Measurements from ENCODE around the gene KLC1.

Gene KLC1

GRCh38 chr14:103743691-103744090, 114.7 kb downstream of the KLC1 start:
- no peaks in the 10 kb centered on the region for H3K79me2 ChIP-seq (ENCODE audit: control insufficient read depth, low read length)

GRCh38 chr14:103744621-103745395, 115.8 kb downstream of the KLC1 start:
- Histone ChIP-seq H3K79me2 (ENCODE audit: control insufficient read depth, low read length) (no peaks in the 10 kb centered on the region), H4K20me1 (ENCODE audit: control insufficient read depth, insufficient read depth, low read depth, low read length) (no peaks in the 10 kb centered on the region), H3K4me2 (ENCODE audit: low read length) (no peak overlapping the region), H3K4me1 (ENCODE audit: control insufficient read depth, low read length) (peaks cover 20% of the 10 kb centered on the region), H3K36me3 (ENCODE audit: control insufficient read depth, low read length) (no peaks in the 10 kb centered on the region; the same call in none of the 2 replicates), H3K27ac (ENCODE audit: low read depth, low read length) (no peak overlapping the region), H3K4me3 (ENCODE audit: low read length) (no peak overlapping the region), H3K27me3 (ENCODE audit: control insufficient read depth, low read length) (no peaks in the 10 kb centered on the region), H3K9me2 (replicated peaks; ENCODE audit: control insufficient read depth, low read length) (no peaks in the 10 kb centered on the region), H3F3A (ENCODE audit: control insufficient read depth, insufficient read depth) (no peaks in the 10 kb centered on the region), H3K9me3 (ENCODE audit: control insufficient read depth, insufficient read depth, low read length) (no peaks in the 10 kb centered on the region)
- TF ChIP-seq EZH2phosphoT487 (IDR thresholded peaks at IDR 0.05; ENCODE audit: borderline replicate concordance, low read length) (no peak), CTCF (IDR thresholded peaks at IDR 0.05; ENCODE audit: low read depth, low read length, poor library complexity, severe bottlenecking) (no peak)

More at GRCh38 chr14:103743691-103744090, 114.7 kb downstream of the KLC1 start:
- Histone ChIP-seq H4K20me1 (ENCODE audit: control insufficient read depth, insufficient read depth, low read depth, low read length) (no peaks in the 10 kb centered on the region), H3K9me3 (ENCODE audit: control insufficient read depth, insufficient read depth, low read length) (no peaks in the 10 kb centered on the region), H3F3A (ENCODE audit: control insufficient read depth, insufficient read depth) (no peaks in the 10 kb centered on the region), H3K36me3 (ENCODE audit: control insufficient read depth, low read length) (no peaks in the 10 kb centered on the region; the same call in none of the 2 replicates), H3K9me2 (replicated peaks; ENCODE audit: control insufficient read depth, low read length) (no peaks in the 10 kb centered on the region), H3K27ac (ENCODE audit: low read depth, low read length) (no peak overlapping the region), H3K4me3 (ENCODE audit: low read length) (no peak overlapping the region), H3K4me2 (ENCODE audit: low read length) (no peak overlapping the region), H3K27me3 (ENCODE audit: control insufficient read depth, low read length) (no peaks in the 10 kb centered on the region), H3K4me1 (ENCODE audit: control insufficient read depth, low read length) (peaks cover 18% of the 10 kb centered on the region)
- no peak for TF ChIP-seq CTCF (IDR thresholded peaks at IDR 0.05; ENCODE audit: low read depth, low read length, poor library complexity, severe bottlenecking)
- TF ChIP-seq EZH2phosphoT487 (IDR thresholded peaks at IDR 0.05; ENCODE audit: borderline replicate concordance, low read length) = no peak

GRCh38 chr14:103745424-103745823, 116.4 kb downstream of the KLC1 start:
- H3K36me3 ChIP-seq (ENCODE audit: control insufficient read depth, low read length) = no peaks in the 10 kb centered on the region; the same call in none of the 2 replicates
- no peak overlapping the region for H3K27ac ChIP-seq (ENCODE audit: low read depth, low read length)
- no peaks in the 10 kb centered on the region for H3F3A ChIP-seq (ENCODE audit: control insufficient read depth, insufficient read depth)
- H3K9me3 ChIP-seq (ENCODE audit: control insufficient read depth, insufficient read depth, low read length) = no peaks in the 10 kb centered on the region
- no peaks in the 10 kb centered on the region for H3K9me2 ChIP-seq (replicated peaks; ENCODE audit: control insufficient read depth, low read length)
- no peaks in the 10 kb centered on the region for H3K79me2 ChIP-seq (ENCODE audit: control insufficient read depth, low read length)
- H3K4me3 ChIP-seq (ENCODE audit: low read length) = no peak overlapping the region
- H4K20me1 ChIP-seq (ENCODE audit: control insufficient read depth, insufficient read depth, low read depth, low read length) = no peaks in the 10 kb centered on the region
- no peak overlapping the region for H3K4me2 ChIP-seq (ENCODE audit: low read length)
- TF ChIP-seq CTCF (IDR thresholded peaks at IDR 0.05; ENCODE audit: low read depth, low read length, poor library complexity, severe bottlenecking) (no peak), EZH2phosphoT487 (IDR thresholded peaks at IDR 0.05; ENCODE audit: borderline replicate concordance, low read length) (no peak)
- H3K27me3 ChIP-seq (ENCODE audit: control insufficient read depth, low read length) = no peaks in the 10 kb centered on the region
- peaks cover 20% of the 10 kb centered on the region for H3K4me1 ChIP-seq (ENCODE audit: control insufficient read depth, low read length)

All from DOHH2 (cell line).